Mesenchymal stem cell (in vitro differentiated cells and primary cell): Measurements from ENCODE around the gene CBFB.

Experiments used
- DNase-seq: peaks from one replicate; pipeline ENCODE4 v3.0.0-alpha.2; 2013
- H2AFZ ChIP-seq: one replicate; pipeline ENCODE4 v1.6.1; 2013; ENCODE audit warnings: low read depth, mild to moderate bottlenecking, control low read depth, inconsistent platforms, low read length, moderate library complexity
- H2AK5ac ChIP-seq: 2 replicates; pipeline ENCODE4 v1.6.1; 2013; ENCODE audit warnings: low read length, moderate library complexity, mild to moderate bottlenecking, inconsistent platforms; ENCODE audit not compliant: severe bottlenecking
- H2BK120ac ChIP-seq: one replicate; pipeline ENCODE4 v1.6.1; 2013; ENCODE audit warnings: low read depth, mild to moderate bottlenecking, inconsistent platforms, low read length, moderate library complexity
- H2BK12ac ChIP-seq, 2 experiments: one replicate each; pipeline ENCODE4 v1.6.1; 2013; ENCODE audit warnings: inconsistent platforms in 2 of 2, low read length in 2 of 2, mild to moderate bottlenecking in 2 of 2, moderate library complexity in 2 of 2, control low read depth in 1 of 2
- H2BK15ac ChIP-seq: one replicate; pipeline ENCODE4 v1.6.1; 2013; ENCODE audit warnings: mild to moderate bottlenecking, low read depth, inconsistent platforms; ENCODE audit not compliant: poor library complexity, severe bottlenecking
- H2BK5ac ChIP-seq: 2 replicates; pipeline ENCODE4 v1.6.1; 2013; ENCODE audit warnings: low read depth, mild to moderate bottlenecking, low read length, control low read depth, inconsistent platforms; ENCODE audit not compliant: poor library complexity, severe bottlenecking
- H3K14ac ChIP-seq, 2 experiments: one replicate each; pipeline ENCODE4 v1.6.1; 2013; ENCODE audit warnings: inconsistent platforms in 2 of 2, low read length in 2 of 2, control low read depth in 1 of 2, mild to moderate bottlenecking in 1 of 2, moderate library complexity in 1 of 2
- H3K18ac ChIP-seq, 2 experiments: one replicate each; pipeline ENCODE4 v1.6.1; 2013; ENCODE audit warnings: inconsistent platforms in 2 of 2, low read length in 2 of 2, control low read depth in 1 of 2, low read depth in 1 of 2, mild to moderate bottlenecking in 1 of 2
- H3K23ac ChIP-seq, 2 experiments: one replicate each; pipeline ENCODE4 v1.6.1; 2013; ENCODE audit warnings: inconsistent platforms in 2 of 2, low read length in 2 of 2, mild to moderate bottlenecking in 2 of 2, moderate library complexity in 2 of 2, control low read depth in 1 of 2
- H3K27ac ChIP-seq: 2 replicates; pipeline ENCODE4 v1.5.1; 2013; ENCODE audit warnings: mild to moderate bottlenecking, moderate library complexity, low read length, control low read depth, inconsistent platforms; ENCODE audit not compliant: poor library complexity, severe bottlenecking
- H3K27me3 ChIP-seq, 2 experiments: 2 replicates each; pipeline versions ENCODE4 v1.6.1 to v1.7.0; 2013; ENCODE audit warnings: low read length in 2 of 2, mild to moderate bottlenecking in 2 of 2, moderate library complexity in 2 of 2, control low read depth in 1 of 2, inconsistent platforms in 1 of 2; ENCODE audit not compliant: control insufficient read depth in 1 of 2, insufficient read depth in 1 of 2
- H3K36me3 ChIP-seq, 2 experiments: 2 replicates each; pipeline versions ENCODE4 v1.6.1 to v1.7.0; 2013; ENCODE audit warnings: low read length in 2 of 2, control low read depth in 1 of 2, inconsistent platforms in 1 of 2, low read depth in 1 of 2, mild to moderate bottlenecking in 1 of 2; ENCODE audit not compliant: insufficient read depth in 2 of 2, control insufficient read depth in 1 of 2
- H3K4ac ChIP-seq, 2 experiments: one replicate each; pipeline ENCODE4 v1.6.1; 2013; ENCODE audit warnings: inconsistent platforms in 2 of 2, low read length in 2 of 2, mild to moderate bottlenecking in 2 of 2, moderate library complexity in 2 of 2, control low read depth in 1 of 2, low read depth in 1 of 2
- H3K4me1 ChIP-seq: 2 replicates; pipeline ENCODE4 v1.6.1; 2013; ENCODE audit warnings: low read depth, low read length, control low read depth; ENCODE audit not compliant: control insufficient read depth, insufficient read depth
- H3K4me2 ChIP-seq: 2 replicates; pipeline ENCODE4 v1.6.1; 2013; ENCODE audit warnings: low read length, mild to moderate bottlenecking, inconsistent platforms; ENCODE audit not compliant: poor library complexity, severe bottlenecking
- H3K4me3 ChIP-seq, 2 experiments: 2 replicates each; pipeline versions ENCODE4 v1.5.1 to v1.7.0; 2013; ENCODE audit warnings: low read length in 2 of 2, mild to moderate bottlenecking in 2 of 2, control low read depth in 1 of 2, low read depth in 1 of 2; ENCODE audit not compliant: insufficient read depth in 1 of 2
- H3K79me1 ChIP-seq: replicated peaks from 2 replicates; pipeline ENCODE4 v1.6.1; 2013; ENCODE audit warnings: mild to moderate bottlenecking, control low read depth, low read length, inconsistent platforms; ENCODE audit not compliant: poor library complexity, severe bottlenecking
- H3K9ac ChIP-seq: 2 replicates; pipeline ENCODE4 v1.7.0; 2013; ENCODE audit warnings: mild to moderate bottlenecking, low read length, moderate library complexity
- H3K9me3 ChIP-seq: 2 replicates; pipeline ENCODE4 v1.7.0; 2013; ENCODE audit warnings: mild to moderate bottlenecking, low read length; ENCODE audit not compliant: control insufficient read depth
- H4K8ac ChIP-seq: one replicate; pipeline ENCODE4 v1.6.1; 2013; ENCODE audit warnings: inconsistent platforms, mild to moderate bottlenecking, low read length, moderate library complexity
- H4K91ac ChIP-seq: one replicate; pipeline ENCODE4 v1.6.1; 2013; ENCODE audit warnings: mild to moderate bottlenecking, low read length, inconsistent platforms
- WGBS: methylation state at CpG from one replicate; pipeline ENCODE4 v1.1.7; 2013; ENCODE audit warnings: mixed read lengths; 5-methylcytosine and 5-hydroxymethylcytosine counted together

The CBFB gene

GRCh38 chr16:67108489-67108888 lies 79.5 kb downstream of the CBFB start:
- H2BK12ac ChIP-seq = no peak overlapping the region
- H3K23ac ChIP-seq = no peak overlapping the region
- no peak for DNase-seq
- peaks cover 10% of the 10 kb centered on the region for H3K4me1 ChIP-seq
- no peak overlapping the region for H3K4me3 ChIP-seq
- H4K8ac ChIP-seq = no peak overlapping the region
- no peak overlapping the region for H3K4me2 ChIP-seq
- H2AK5ac ChIP-seq = no peak overlapping the region
- H3K36me3 ChIP-seq = peaks cover 0 to 8% of the 10 kb centered on the region in 2 experiments
- H3K18ac ChIP-seq = no peak overlapping the region
- H2AFZ ChIP-seq = no peak overlapping the region
- H3K27me3 ChIP-seq = no peaks in the 10 kb centered on the region
- no peak overlapping the region for H2BK15ac ChIP-seq
- H3K4ac ChIP-seq = no peak overlapping the region
- no peak overlapping the region for H3K14ac ChIP-seq
- H3K79me1 ChIP-seq = peaks cover 13% of the 10 kb centered on the region
- H2BK120ac ChIP-seq = no peak overlapping the region
- no peak overlapping the region for H3K9ac ChIP-seq
- no peak overlapping the region for H3K27ac ChIP-seq
- no peak overlapping the region for H2BK5ac ChIP-seq
- no peaks in the 10 kb centered on the region for H3K9me3 ChIP-seq
- no peak overlapping the region for H4K91ac ChIP-seq
- 97% methylated on average over 6 of the region's 6 CpGs for WGBS

GRCh38 chr16:67108931-67109406 lies 80.0 kb downstream of the CBFB start:
- Histone ChIP-seq H3K27me3 (no peaks in the 10 kb centered on the region), H2BK120ac (no peak overlapping the region), H3K4me3 (peak overlapping the region; percentile 38 to 99), H4K8ac (peak overlapping the region; percentile 67), H2BK5ac (no peak overlapping the region), H2AK5ac (no peak overlapping the region), H3K27ac (peak overlapping the region; percentile 67), H2AFZ (peak overlapping the region; percentile 74), H2BK12ac (peak overlapping the region; percentile 21 to 31), H2BK15ac (no peak overlapping the region), H4K91ac (peak overlapping the region; percentile 83), H3K9ac (peak overlapping the region; percentile 88), H3K14ac (no peak overlapping the region), H3K79me1 (peaks cover 15% of the 10 kb centered on the region), H3K23ac (no peak overlapping the region), H3K9me3 (no peaks in the 10 kb centered on the region), H3K4ac (peak overlapping the region; percentile 1 to 65), H3K36me3 (peaks cover 0 to 11% of the 10 kb centered on the region in 2 experiments), H3K4me1 (peaks cover 10% of the 10 kb centered on the region), H3K18ac (peak overlapping the region; percentile 91 to 93), H3K4me2 (peak overlapping the region; percentile 44)
- WGBS = 65% methylated on average over 18 of the region's 18 CpGs
- no peak for DNase-seq

- peak; percentile 89 for DNase-seq
- WGBS = 3% methylated on average over 31 of the region's 63 CpGs
- H3K23ac ChIP-seq = no peak within 1 kb of the TSS
- no peak within 1 kb of the TSS for H2BK15ac ChIP-seq
- H3K27me3 ChIP-seq = no peaks in the 10 kb centered on the region
- peak within 1 kb of the TSS; percentile 67 for H3K27ac ChIP-seq
- H3K4me1 ChIP-seq = peaks cover 10% of the 10 kb centered on the region
- H3K18ac ChIP-seq = peak within 1 kb of the TSS; percentile 91 to 93
- peak within 1 kb of the TSS; percentile 19 to 65 for H3K4ac ChIP-seq
- peak within 1 kb of the TSS; percentile 83 for H4K91ac ChIP-seq
- H2AFZ ChIP-seq = peak within 1 kb of the TSS; percentile 74
- peak within 1 kb of the TSS; percentile 94 to 99 for H3K4me3 ChIP-seq
- H2BK12ac ChIP-seq = peak within 1 kb of the TSS; percentile 21 to 31
- H2BK120ac ChIP-seq = no peak within 1 kb of the TSS
- H2BK5ac ChIP-seq = no peak within 1 kb of the TSS
- peak within 1 kb of the TSS; percentile 91 for H3K4me2 ChIP-seq
- H2AK5ac ChIP-seq = no peak within 1 kb of the TSS
- peak within 1 kb of the TSS in 1 of 2 experiments; percentile 48 for H3K14ac ChIP-seq
- no peaks in the 10 kb centered on the region for H3K9me3 ChIP-seq
- peak within 1 kb of the TSS; percentile 88 for H4K8ac ChIP-seq
- H3K9ac ChIP-seq = peak within 1 kb of the TSS; percentile 88
- H3K36me3 ChIP-seq = peaks cover 0 to 12% of the 10 kb centered on the region in 2 experiments
- H3K79me1 ChIP-seq = peaks cover 15% of the 10 kb centered on the region
Measured at GRCh38 chr16:67109407-67110135, 80.6 kb downstream of the CBFB start, which contains the start of gene PHAF1. TSS of gene PHAF1 (plus strand) at chr16:67109941. CDS start at chr16:67110176, 235 bp downstream.

- Histone ChIP-seq H3K79me1 (peaks cover 20% of the 10 kb centered on the region), H3K23ac (no peak overlapping the region), H3K27ac (no peak overlapping the region), H2BK5ac (no peak overlapping the region), H3K4me2 (no peak overlapping the region), H3K27me3 (no peaks in the 10 kb centered on the region), H4K8ac (no peak overlapping the region), H2AFZ (no peak overlapping the region), H3K18ac (no peak overlapping the region), H3K14ac (no peak overlapping the region), H2BK120ac (no peak overlapping the region), H4K91ac (no peak overlapping the region), H3K4ac (no peak overlapping the region), H3K9ac (no peak overlapping the region), H3K36me3 (peaks cover 0 to 18% of the 10 kb centered on the region in 2 experiments), H2AK5ac (no peak overlapping the region), H3K9me3 (no peaks in the 10 kb centered on the region), H3K4me3 (no peak overlapping the region), H2BK12ac (no peak overlapping the region), H2BK15ac (no peak overlapping the region), H3K4me1 (peaks cover 14% of the 10 kb centered on the region)
- WGBS = 100% methylated on average over 2 of the region's 4 CpGs
- no peak for DNase-seq
Measured at GRCh38 chr16:67111951-67112444, 83.0 kb downstream of the CBFB start.
